Measurements from ENCODE around the gene TMSB15C. TPM values are rescaled to one million over a fixed set of nuclear protein-coding genes. Genes with fewer than 3 reads are reported as not detected.

Gene TMSB15C
- total RNA-seq, 1 experiment from 2014 or later, result 2.0 TPM

- Histone ChIP-seq H3K79me2 (ENCODE audit: insufficient read depth, low read length) (no peaks in the 10 kb centered on the region), H3K14ac (ENCODE audit: insufficient read depth, low read length) (no peak overlapping the region), H2BK5ac (ENCODE audit: insufficient read length, low read length) (no peak overlapping the region), H3K18ac (ENCODE audit: insufficient read length, low read depth, low read length) (no peak overlapping the region), H2BK12ac (ENCODE audit: insufficient read length, low read depth, low read length) (no peak overlapping the region), H3K9me3 (ENCODE audit: control insufficient read depth, low read depth, low read length) (no peaks in the 10 kb centered on the region), H2BK120ac (ENCODE audit: low read depth, low read length, poor library complexity, severe bottlenecking) (no peak overlapping the region), H3K27me3 (ENCODE audit: insufficient read depth, low read length) (no peaks in the 10 kb centered on the region), H3K23ac (ENCODE audit: insufficient read length, low read depth, low read length) (no peak overlapping the region), H2BK15ac (ENCODE audit: low read depth, low read length) (no peak overlapping the region), H2AFZ (ENCODE audit: low read length) (no peak overlapping the region), H3K9ac (ENCODE audit: extremely low read depth, insufficient read length, low read length) (no peak overlapping the region), H3T11ph (ENCODE audit: low read length) (no peak overlapping the region), H3K27ac (ENCODE audit: insufficient read length, low read depth, low read length) (no peak overlapping the region), H3K23me2 (ENCODE audit: insufficient read length, low read depth, low read length, poor library complexity, severe bottlenecking) (no peaks in the 10 kb centered on the region), H4K5ac (ENCODE audit: insufficient read length, low read depth, low read length) (no peak overlapping the region), H4K8ac (replicated peaks; ENCODE audit: insufficient read length, low read depth, low read length) (no peak overlapping the region), H4K20me1 (ENCODE audit: control insufficient read depth, insufficient read depth, insufficient read length) (no peaks in the 10 kb centered on the region), H2AK5ac (ENCODE audit: insufficient read length, low read length) (no peak overlapping the region), H4K91ac (ENCODE audit: insufficient read length, low read depth, low read length) (no peak overlapping the region), H3K4ac (ENCODE audit: low read depth, low read length) (no peak overlapping the region), H2BK20ac (ENCODE audit: low read depth, low read length, poor library complexity, severe bottlenecking) (no peak overlapping the region), H3K79me1 (ENCODE audit: insufficient read depth, low read depth, low read length, poor library complexity, severe bottlenecking) (no peaks in the 10 kb centered on the region), H3K56ac (ENCODE audit: insufficient read length, low read depth, low read length) (no peak overlapping the region), H3K4me2 (ENCODE audit: insufficient read depth, insufficient read length, low read length) (no peak overlapping the region), H3K4me1 (ENCODE audit: insufficient read depth, low read length) (no peaks in the 10 kb centered on the region)
- Mint-ChIP-seq H3K27me3 (ENCODE audit: low read depth) (peaks cover 1% of the 10 kb centered on the region), H3K27ac (peak overlapping the region in 1 of 3 experiments; percentile 33; a peak in 1 of 7 replicates), H3K9me3 (peaks cover 0 to 46% of the 10 kb centered on the region in 2 experiments; a peak in 2 of 5 replicates), H3K36me3 (ENCODE audit: insufficient read depth in 1 of 3, low read depth in 3 of 3) (peaks cover 0 to 6% (median 4%) of the 10 kb centered on the region in 3 experiments; a peak in 4 of 7 replicates), H3K4me3 (no peak overlapping the region), H3K4me1 (no peaks in the 10 kb centered on the region)
- no peak for TF ChIP-seq CTCF (conservative IDR thresholded peaks at IDR 0.05)
- no peak for DNase-seq
- WGBS (ENCODE audit: extremely low coverage, insufficient read length, low lambda C conversion rate), result no CpG with 5 or more reads among the region's 10 CpGs
Observed at GRCh38 chrX:104104676-104105075, 28.6 kb upstream of the TMSB15C start.

All from H9 (cell line).